Kidney (tissue), 14 donors: ENCODE data around the gene MYH10. TPM values are rescaled to one million over a fixed set of nuclear protein-coding genes. Genes with fewer than 3 reads are reported as not detected.

ENCODE experiments used
- DNase-seq, 5 donors: peaks; one replicate each; pipeline ENCODE4 v3.0.0-alpha.2; 2013 to 2020
- FAIRE-seq: peaks from 2 replicates; lab custom pipeline; 2012; peaks lifted over from hg19 to GRCh38; lab: Jason Lieb, UNC
- H3K27ac ChIP-seq, 2 donors: one replicate each; pipeline ENCODE4 v1.7.0; 2013; ENCODE audit warnings: low read depth in 2 of 2, low read length in 2 of 2, inconsistent platforms in 1 of 2
- H3K27me3 ChIP-seq: one replicate; pipeline ENCODE4 v1.7.1; 2013; ENCODE audit warnings: low read length, inconsistent platforms; ENCODE audit not compliant: control insufficient read depth, insufficient read depth
- H3K36me3 ChIP-seq, 3 donors: one replicate each; pipeline versions ENCODE4 v1.7.0 to v1.7.1; 2013; ENCODE audit warnings: low read length in 3 of 3, control low read depth in 1 of 3, inconsistent platforms in 1 of 3; ENCODE audit not compliant: insufficient read depth in 3 of 3, control insufficient read depth in 2 of 3
- H3K4me1 ChIP-seq, 3 donors: one replicate each; pipeline versions ENCODE4 v1.7.0 to v1.7.1; 2013; ENCODE audit warnings: low read length in 3 of 3, inconsistent platforms in 1 of 3, low read depth in 1 of 3; ENCODE audit not compliant: control insufficient read depth in 2 of 3, insufficient read depth in 2 of 3
- H3K4me3 ChIP-seq, 3 donors: one replicate each; pipeline versions ENCODE4 v1.7.0 to v1.8.1; 2013; ENCODE audit warnings: low read length in 3 of 3, control low read depth in 1 of 3, inconsistent platforms in 1 of 3
- H3K9ac ChIP-seq, 3 donors: one replicate each; pipeline versions ENCODE4 v1.7.0 to v1.7.1; 2013; ENCODE audit warnings: low read length in 3 of 3, control low read depth in 1 of 3, inconsistent platforms in 1 of 3
- H3K9me3 ChIP-seq, 3 donors: one replicate each; pipeline versions ENCODE4 v1.7.0 to v1.7.1; 2013; ENCODE audit warnings: low read length in 3 of 3, control low read depth in 1 of 3, inconsistent platforms in 1 of 3; ENCODE audit not compliant: control insufficient read depth in 2 of 3, insufficient read depth in 1 of 3
- CTCF ChIP-seq: IDR thresholded peaks from 3 replicates; pipeline ENCODE4 v1.5.1; 2012; ENCODE audit warnings: mild to moderate bottlenecking, moderate library complexity, borderline replicate concordance; ENCODE audit not compliant: insufficient read depth; ENCODE audit errors: extremely low read depth
- intact Hi-C: fragments of 100-400 bp; cut with DNase I; formaldehyde crosslinking; loops from one replicate; pipeline ENCODE4 v1.11.1; 2022
- polyA plus RNA-seq: library from polyadenylated mRNA; stranded (reverse); fragments of 350-450 nt; fragmentation: Illumina TruSeq; extraction: RNeasy Lipid Tissue Mini Kit (QIAGEN cat#74804); gene quantifications from one replicate; pipeline ENCODE4 v1.2.3, GENCODE V29; 2014; ENCODE audit warnings: low read depth, low replicate concordance; ENCODE audit not compliant: insufficient read depth
- total RNA-seq: library from RNA; stranded (reverse); fragmentation: NEBNext Ultra II Directional; extraction: Animal tissue kit (Norgen Biotek cat#: 25700); gene quantifications from one replicate; pipeline ENCODE4 v1.2.1, GENCODE V29; 2021
- donor health status: control.
- donor health status: control.
- donor health status: control.
- donor health status: control.
- donor health status: control.
- donor health status: DM: yes; HTN: yes; CAD: no.
- donor health status: Normal renal cell carcinoma (clear cell type).

Gene MYH10
- total and polyA plus RNA-seq, 2 donors from 2014 or later, result 23.6 to 104 TPM

- Histone ChIP-seq H3K9ac (no peak overlapping the region), H3K27ac (no peak overlapping the region), H3K36me3 (no peaks in the 10 kb centered on the region), H3K4me3 (no peak overlapping the region), H3K9me3 (no peaks in the 10 kb centered on the region), H3K4me1 (no peaks in the 10 kb centered on the region), H3K27me3 (no peaks in the 10 kb centered on the region)
- DNase-seq (no peak), FAIRE-seq (no peak)
- TF ChIP-seq CTCF, result no peak
- intact Hi-C loops, result no loop called here
Observed at GRCh38 chr17:8651013-8651412, 20.5 kb upstream of the MYH10 start.

- no peaks in the 10 kb centered on the region for H3K9me3 ChIP-seq
- H3K4me3 ChIP-seq, result no peak overlapping the region
- H3K4me1 ChIP-seq, result no peaks in the 10 kb centered on the region
- intact Hi-C loops, result no loop called here
- H3K27ac ChIP-seq, result no peak overlapping the region
- DNase-seq, result no peak
- no peak for TF ChIP-seq CTCF
- FAIRE-seq, result no peak
- H3K9ac ChIP-seq, result no peak overlapping the region
- H3K27me3 ChIP-seq, result no peaks in the 10 kb centered on the region
- no peaks in the 10 kb centered on the region for H3K36me3 ChIP-seq
Observed at GRCh38 chr17:8650119-8650499, 19.6 kb upstream of the MYH10 start.

GRCh38 chr17:8649157-8650118, 18.9 kb upstream of the MYH10 start:
- intact Hi-C loops, result no loop called here
- Histone ChIP-seq H3K9ac (no peak overlapping the region), H3K27me3 (no peaks in the 10 kb centered on the region), H3K36me3 (no peaks in the 10 kb centered on the region), H3K4me3 (no peak overlapping the region), H3K27ac (no peak overlapping the region), H3K9me3 (no peaks in the 10 kb centered on the region), H3K4me1 (no peaks in the 10 kb centered on the region)
- FAIRE-seq (no peak), DNase-seq (no peak)
- TF ChIP-seq CTCF, result no peak
